Esophagus squamous epithelium (tissue), 5 donors: ENCODE measurements around the gene SLC35E1. TPM values are rescaled to one million over a fixed set of nuclear protein-coding genes. Genes with fewer than 3 reads are reported as not detected.

Source experiments
- DNase-seq: peaks from one replicate; lab custom pipeline; 2025; lab: John Stamatoyannopoulos, UW
- H3K27ac ChIP-seq, 4 donors: fragments of 200-600 bp; sonication (generic); one replicate each; pipeline ENCODE4 v1.5.1; 2016 to 2019; ENCODE audit warnings: mild to moderate bottlenecking in 1 of 4
- H3K27me3 ChIP-seq, 4 donors: fragments of 200-600 bp; sonication (generic); 1 replicate in 3 of 4; 2 replicates in 1 of 4; pipeline versions ENCODE4 v1.5.1 to v1.6.0; 2017 to 2021; ENCODE audit warnings: antibody characterized with exemption in 1 of 4
- H3K36me3 ChIP-seq, 3 donors: fragments of 200-600 bp; sonication (generic); one replicate each; pipeline ENCODE4 v1.5.1; 2016 to 2019
- H3K4me1 ChIP-seq, 3 donors: fragments of 200-600 bp; sonication (generic); one replicate each; pipeline ENCODE4 v1.5.1; 2017 to 2019
- H3K4me3 ChIP-seq, 4 donors: fragments of 200-600 bp; sonication (generic); 1 replicate in 3 of 4; 2 replicates in 1 of 4; pipeline ENCODE4 v1.5.1; 2016 to 2019; ENCODE audit warnings: mild to moderate bottlenecking in 2 of 4, moderate library complexity in 1 of 4
- H3K9me3 ChIP-seq, 3 donors: fragments of 200-600 bp; sonication (generic); one replicate each; pipeline ENCODE4 v1.5.1; 2016 to 2019
- CTCF ChIP-seq, 6 experiments: fragments of 450-650 bp in 4 of 6; fragments of 200-600 bp in 2 of 6; sonication (generic) in 2 of 6; IDR thresholded peaks; one replicate each; pipeline ENCODE4 v1.5.1; 2016 to 2019; ENCODE audit warnings: antibody characterized with exemption in 6 of 6, mild to moderate bottlenecking in 4 of 6, moderate library complexity in 4 of 6
- POLR2A ChIP-seq, 4 donors: fragments of 450-650 bp; IDR thresholded peaks; one replicate each; pipeline ENCODE4 v1.6.1; 2017; ENCODE audit warnings: antibody characterized with exemption in 4 of 4, mild to moderate bottlenecking in 4 of 4, moderate library complexity in 3 of 4
- WGBS, 2 donors: methylation state at CpG; one replicate each; pipeline ENCODE4 v1.1.5; 2018; 5-methylcytosine and 5-hydroxymethylcytosine counted together
- intact Hi-C: fragments of 100-400 bp; cut with DNase I; formaldehyde crosslinking; loops from one replicate; pipeline ENCODE4 v1.15.0; 2022
- total RNA-seq, 4 donors: library from RNA; depleted of rRNA; stranded (reverse); fragments of >200 nt; gene quantifications; one replicate each; pipeline ENCODE4 v1.1.0, GENCODE V29; 2016
- donor health status: DM: yes; HTN: yes; CAD: no.

SLC35E1 gene
- total RNA-seq, 4 donors from 2014 or later: 22.6 to 29.4 (median 25.3) TPM

GRCh38 chr19:16579381-16579780, 7.2 kb upstream of the SLC35E1 start:
- no peak for TF ChIP-seq CTCF (IDR thresholded peaks at IDR 0.05)
- no peak for TF ChIP-seq POLR2A (IDR thresholded peaks at IDR 0.05)

GRCh38 chr19:16577531-16577985, 5.3 kb upstream of the SLC35E1 start:
- H3K4me1 ChIP-seq: peaks cover 17 to 64% (median 25%) of the 10 kb centered on the region in 3 donors
- H3K27me3 ChIP-seq: no peaks in the 10 kb centered on the region
- H3K9me3 ChIP-seq: no peaks in the 10 kb centered on the region
- H3K36me3 ChIP-seq: peaks cover 6 to 47% (median 21%) of the 10 kb centered on the region in 3 donors
- no peak for DNase-seq
- WGBS, 2 donors: 55 to 83% methylated on average over 2 to 6 of the region's 17 CpGs
- TF ChIP-seq CTCF (IDR thresholded peaks at IDR 0.05): no peak
- no peak for TF ChIP-seq POLR2A (IDR thresholded peaks at IDR 0.05)
- intact Hi-C loops: loop anchor here (10.0 kb wide), 1 partner anchor 47 kb away; the partner anchor contains the start of gene MED26
- H3K4me3 ChIP-seq: no peak overlapping the region
- no peak overlapping the region for H3K27ac ChIP-seq

More at GRCh38 chr19:16579381-16579780, 7.2 kb upstream of the SLC35E1 start:
- intact Hi-C loops: loop anchor here (10.0 kb wide), 1 partner anchor 45 kb away; the partner anchor contains the start of gene MED26
- Histone ChIP-seq H3K27me3 (no peaks in the 10 kb centered on the region), H3K9me3 (no peaks in the 10 kb centered on the region), H3K4me1 (peaks cover 13 to 64% (median 29%) of the 10 kb centered on the region in 3 donors), H3K36me3 (peaks cover 6 to 47% (median 21%) of the 10 kb centered on the region in 3 donors), H3K4me3 (no peak overlapping the region), H3K27ac (peak overlapping the region in 1 of 4 donors; percentile 49)
- DNase-seq: no peak
- WGBS, 2 donors: 47 to 69% methylated on average over 3 to 4 of the region's 4 CpGs

GRCh38 chr19:16576690-16577530, 4.7 kb upstream of the SLC35E1 start:
- intact Hi-C loops: loop anchor here (10.0 kb wide), 1 partner anchor 48 kb away; the partner anchor contains the start of gene MED26
- no peak for DNase-seq
- H3K27me3 ChIP-seq: no peaks in the 10 kb centered on the region
- 81 to 89% methylated on average over 3 to 12 of the region's 52 CpGs for WGBS, 2 donors
- H3K4me3 ChIP-seq: no peak overlapping the region
- peaks cover 17 to 57% (median 25%) of the 10 kb centered on the region in 3 donors for H3K4me1 ChIP-seq
- no peak overlapping the region for H3K27ac ChIP-seq
- TF ChIP-seq POLR2A (IDR thresholded peaks at IDR 0.05) (no peak), CTCF (IDR thresholded peaks at IDR 0.05) (no peak)
- H3K36me3 ChIP-seq: peaks cover 6 to 47% (median 21%) of the 10 kb centered on the region in 3 donors
- no peaks in the 10 kb centered on the region for H3K9me3 ChIP-seq

GRCh38 chr19:16575861-16576689, 3.9 kb upstream of the SLC35E1 start:
- DNase-seq: no peak
- no peak overlapping the region for H3K27ac ChIP-seq
- intact Hi-C loops: loop anchor here (10.0 kb wide), 1 partner anchor 49 kb away; the partner anchor contains the start of gene MED26
- H3K9me3 ChIP-seq: no peaks in the 10 kb centered on the region
- TF ChIP-seq POLR2A (IDR thresholded peaks at IDR 0.05): no peak
- no peak for TF ChIP-seq CTCF (IDR thresholded peaks at IDR 0.05)
- peaks cover 6 to 47% (median 21%) of the 10 kb centered on the region in 3 donors for H3K36me3 ChIP-seq
- H3K27me3 ChIP-seq: no peaks in the 10 kb centered on the region
- H3K4me1 ChIP-seq: peaks cover 15 to 57% (median 23%) of the 10 kb centered on the region in 3 donors
- H3K4me3 ChIP-seq: no peak overlapping the region
- 90 to 93% methylated on average over 2 to 21 of the region's 48 CpGs for WGBS, 2 donors
